Spinal cord (tissue), 10 donors: ENCODE measurements around the gene NUDCD3. TPM values are rescaled to one million over a fixed set of nuclear protein-coding genes. Genes with fewer than 3 reads are reported as not detected.
"Not testable (repeated sequence)": the region's sequence is repeated elsewhere in the genome, so short reads cannot be mapped to it uniquely, and the experiment has no call there.

Experiments
- DNase-seq, 6 donors: peaks; one replicate each; pipeline versions ENCODE4 v3.0.0 to v3.0.0-alpha.2; 2013 to 2015; ENCODE audit warnings: low spot score in 6 of 6, low read depth in 4 of 6
- H3K27ac ChIP-seq: one replicate; pipeline ENCODE4 v1.5.1; 2013; ENCODE audit warnings: low read depth, low read length, control low read depth
- H3K27me3 ChIP-seq: one replicate; pipeline ENCODE4 v1.6.1; 2013; ENCODE audit warnings: low read length; ENCODE audit not compliant: control insufficient read depth, insufficient read depth
- H3K36me3 ChIP-seq: one replicate; pipeline ENCODE4 v1.6.1; 2013; ENCODE audit warnings: low read length; ENCODE audit not compliant: control insufficient read depth, insufficient read depth
- H3K4me1 ChIP-seq: one replicate; pipeline ENCODE4 v1.6.1; 2013; ENCODE audit warnings: low read length; ENCODE audit not compliant: control insufficient read depth, insufficient read depth
- H3K4me3 ChIP-seq: one replicate; pipeline ENCODE4 v1.5.1; 2013; ENCODE audit warnings: low read depth, low read length, control low read depth
- H3K9me3 ChIP-seq: one replicate; pipeline ENCODE4 v1.6.1; 2013; ENCODE audit warnings: low read length; ENCODE audit not compliant: control insufficient read depth, insufficient read depth
- WGBS: methylation state at CpG from one replicate; pipeline ENCODE4 v1.1.5; 2013; ENCODE audit warnings: missing lambda C conversion rate; ENCODE audit not compliant: insufficient coverage; 5-methylcytosine and 5-hydroxymethylcytosine counted together
- polyA plus RNA-seq, 2 donors: library from polyadenylated mRNA; unstranded; fragments of 120-200 nt; gene quantifications; one replicate each; pipeline ENCODE4 v1.2.1, GENCODE V29; 2013; ENCODE audit not compliant: insufficient read length in 2 of 2
- total RNA-seq, 2 donors: library from RNA; depleted of rRNA in 1 of 2; stranded (reverse); fragments of 120-200 nt in 1 of 2; fragments of >200 nt in 1 of 2; gene quantifications; one replicate each; pipeline versions ENCODE4 v1.2.3 to v1.2.4, GENCODE V29; 2013 to 2014
- donor health status: healthy.

Gene NUDCD3
- total and polyA plus RNA-seq, 4 donors, result 82.6 to 153 (median 124) TPM

GRCh38 chr7:44518761-44519160 is 28.3 kb upstream of the NUDCD3 start:
- Histone ChIP-seq H3K4me3 (no peak overlapping the region), H3K27me3 (no peaks in the 10 kb centered on the region), H3K36me3 (no peaks in the 10 kb centered on the region), H3K9me3 (no peaks in the 10 kb centered on the region), H3K4me1 (no peaks in the 10 kb centered on the region), H3K27ac (no peak overlapping the region)
- WGBS, result 100% methylated on average over 1 of the region's 3 CpGs
- DNase-seq, result no peak

GRCh38 chr7:44517175-44517574 is 26.7 kb upstream of the NUDCD3 start:
- Histone ChIP-seq H3K4me3 (no peak overlapping the region), H3K9me3 (no peaks in the 10 kb centered on the region), H3K27ac (no peak overlapping the region), H3K36me3 (no peaks in the 10 kb centered on the region), H3K4me1 (no peaks in the 10 kb centered on the region), H3K27me3 (no peaks in the 10 kb centered on the region)
- WGBS, result 91% methylated on average over 6 of the region's 8 CpGs
- DNase-seq, result no peak

- Histone ChIP-seq H3K27me3 (no peaks in the 10 kb centered on the region), H3K36me3 (no peaks in the 10 kb centered on the region), H3K4me1 (no peaks in the 10 kb centered on the region), H3K9me3 (no peaks in the 10 kb centered on the region), H3K27ac (no peak overlapping the region), H3K4me3 (no peak overlapping the region)
- WGBS, result 81% methylated on average over 7 of the region's 10 CpGs
- no peak for DNase-seq
Observed at GRCh38 chr7:44515590-44516268, 25.3 kb upstream of the NUDCD3 start.

GRCh38 chr7:44512736-44513135 is 22.3 kb upstream of the NUDCD3 start:
- Histone ChIP-seq H3K27me3 (no peaks in the 10 kb centered on the region), H3K36me3 (no peaks in the 10 kb centered on the region), H3K4me1 (no peaks in the 10 kb centered on the region), H3K4me3 (no peak overlapping the region), H3K27ac (no peak overlapping the region), H3K9me3 (no peaks in the 10 kb centered on the region)
- WGBS, result 88% methylated on average over 7 of the region's 7 CpGs
- DNase-seq, result no peak

- no peak for DNase-seq
- no peaks in the 10 kb centered on the region for H3K4me1 ChIP-seq
Observed at GRCh38 chr7:44511863-44512468, 21.5 kb upstream of the NUDCD3 start.

GRCh38 chr7:44511236-44511635 is 20.8 kb upstream of the NUDCD3 start:
- H3K36me3 ChIP-seq, result no peaks in the 10 kb centered on the region
- H3K4me1 ChIP-seq, result no peaks in the 10 kb centered on the region
- no peaks in the 10 kb centered on the region for H3K9me3 ChIP-seq
- no peaks in the 10 kb centered on the region for H3K27me3 ChIP-seq
- WGBS, result no CpG with 5 or more reads among the region's 1 CpG
- H3K27ac ChIP-seq, result no peak overlapping the region
- no peak overlapping the region for H3K4me3 ChIP-seq
- no peak for DNase-seq

More at GRCh38 chr7:44511863-44512468, 21.5 kb upstream of the NUDCD3 start:
- H3K4me3 ChIP-seq, result no peak overlapping the region
- no peaks in the 10 kb centered on the region for H3K9me3 ChIP-seq
- H3K27ac ChIP-seq, result no peak overlapping the region
- no peaks in the 10 kb centered on the region for H3K36me3 ChIP-seq
- no peaks in the 10 kb centered on the region for H3K27me3 ChIP-seq
- WGBS, result 40% methylated on average over 3 of the region's 4 CpGs

GRCh38 chr7:44508328-44509030 is 18.0 kb upstream of the NUDCD3 start:
- Histone ChIP-seq H3K4me1 (no peaks in the 10 kb centered on the region), H3K36me3 (no peaks in the 10 kb centered on the region), H3K9me3 (no peaks in the 10 kb centered on the region), H3K4me3 (no peak overlapping the region), H3K27ac (no peak overlapping the region), H3K27me3 (peaks cover 3% of the 10 kb centered on the region)
- DNase-seq, result no peak
- 63% methylated on average over 1 of the region's 2 CpGs for WGBS

GRCh38 chr7:44506592-44507288 is 16.3 kb upstream of the NUDCD3 start:
- H3K27ac ChIP-seq, DNase-seq, H3K27me3 ChIP-seq, H3K9me3 ChIP-seq, H3K4me3 ChIP-seq, H3K4me1 ChIP-seq, H3K36me3 ChIP-seq: not testable (repeated sequence)
- no CpG with 5 or more reads among the region's 3 CpGs for WGBS

GRCh38 chr7:44505595-44505994 is 15.1 kb upstream of the NUDCD3 start:
- no peaks in the 10 kb centered on the region for H3K36me3 ChIP-seq
- no peak overlapping the region for H3K4me3 ChIP-seq
- DNase-seq, result no peak
- no peaks in the 10 kb centered on the region for H3K4me1 ChIP-seq
- peaks cover 7% of the 10 kb centered on the region for H3K27me3 ChIP-seq
- no CpG with 5 or more reads among the region's 3 CpGs for WGBS
- H3K27ac ChIP-seq, result no peak overlapping the region
- H3K9me3 ChIP-seq, result no peaks in the 10 kb centered on the region
